K562 (cell line): Measurements from ENCODE around the gene ZNF513. TPM values are rescaled to one million over a fixed set of nuclear protein-coding genes. Genes with fewer than 3 reads are reported as not detected.

Experiments used
- ARID2 ChIP-seq: fragments of 450-650 bp; IDR thresholded peaks from 2 replicates; pipeline ENCODE4 v1.6.1; 2017; ENCODE audit warnings: antibody characterized with exemption, mild to moderate bottlenecking
- CBX3 ChIP-seq, 2 experiments: IDR thresholded peaks; 1 replicate in 1 of 2; 2 replicates in 1 of 2; pipeline ENCODE4 v1.6.1; 2012; ENCODE audit warnings: inconsistent platforms in 2 of 2, low read length in 2 of 2, borderline replicate concordance in 1 of 2, control low read depth in 1 of 2
- KAT7 ChIP-seq: sonication (generic); formaldehyde crosslinking; IDR thresholded peaks from 2 replicates; pipeline ENCODE4 v1.8.0; 2022; ENCODE audit warnings: missing genetic modification reagents, mild to moderate bottlenecking, borderline replicate concordance
- KHSRP ChIP-seq: fragments of 450-650 bp; IDR thresholded peaks from 2 replicates; pipeline ENCODE4 v1.6.1; 2017
- MAFG ChIP-seq: fragments of 450-650 bp; conservative IDR thresholded peaks from 2 replicates; pipeline ENCODE4 v1.6.1; 2016; ENCODE audit warnings: missing genetic modification characterization, missing compliant biosample characterization
- TEAD4 ChIP-seq, 2 experiments: sonication (generic) in 1 of 2; formaldehyde crosslinking in 1 of 2; IDR thresholded peaks; 2 replicates each; pipeline versions ENCODE4 v1.6.1 to v1.8.0; 2012 to 2022; ENCODE audit warnings: borderline replicate concordance in 1 of 2, inconsistent platforms in 1 of 2, low read length in 1 of 2, mild to moderate bottlenecking in 1 of 2, missing genetic modification reagents in 1 of 2
- TGIF2 ChIP-seq: sonication (generic); formaldehyde crosslinking; IDR thresholded peaks from 2 replicates; pipeline ENCODE4 v1.8.1; 2022; ENCODE audit warnings: mild to moderate bottlenecking, missing genetic modification reagents, moderate library complexity
- ZC3H4 ChIP-seq: sonication (generic); formaldehyde crosslinking; IDR thresholded peaks from 2 replicates; pipeline ENCODE4 v1.9.0; 2021; ENCODE audit warnings: missing genetic modification reagents, borderline replicate concordance
- polyA plus RNA-seq, 8 experiments: library from polyadenylated mRNA; depleted of rRNA in 4 of 8; stranded (reverse) in 5 of 8; unstranded in 3 of 8; fragments of >200 nt; fragmentation: Nextera tagmentation in 2 of 8; fragmentation: Illumina TruSeq in 1 of 8; extraction: Ambion mirVana in 2 of 8; extraction: Trizol in 1 of 8; gene quantifications; 2 replicates each; pipeline versions ENCODE4 v1.2.1 to v1.2.3, GENCODE V29; 2011 to 2014; ENCODE audit warnings: inconsistent platforms in 1 of 8, missing spikeins in 1 of 8
- total RNA-seq, 7 experiments: library from RNA; depleted of rRNA in 6 of 7; stranded (reverse); fragments of >200 nt in 6 of 7; fragmentation: Illumina TruSeq in 2 of 7; extraction: Trizol in 2 of 7; gene quantifications; 2 replicates each; pipeline versions ENCODE4 v1.2.1 to v1.2.3, GENCODE V29; 2011 to 2021; ENCODE audit warnings: low replicate concordance in 1 of 7
- TF ChIP-seq, protein P1 (sequence below): fragments of 450-650 bp; IDR thresholded peaks from 2 replicates; pipeline ENCODE4 v1.6.1; 2016; ENCODE audit warnings: mild to moderate bottlenecking
- TF ChIP-seq, protein P2 (sequence below): fragments of 450-650 bp; IDR thresholded peaks from 2 replicates; pipeline ENCODE4 v1.6.1; 2017; ENCODE audit warnings: antibody characterized with exemption, mild to moderate bottlenecking
- TF ChIP-seq, protein P3 (sequence below), 2 experiments: fragments of 450-650 bp in 1 of 2; sonication (generic) in 1 of 2; formaldehyde crosslinking in 1 of 2; IDR thresholded peaks in 1 of 2; conservative IDR thresholded peaks in 1 of 2; 2 replicates each; pipeline versions ENCODE4 v1.6.1 to v1.8.1; 2016 to 2023; ENCODE audit warnings: mild to moderate bottlenecking in 2 of 2, moderate library complexity in 2 of 2, inconsistent platforms in 1 of 2, missing genetic modification reagents in 1 of 2
- TF ChIP-seq, protein P4 (sequence below), 2 experiments: IDR thresholded peaks; 2 replicates each; pipeline ENCODE4 v1.6.1; 2011; ENCODE audit warnings: borderline replicate concordance in 1 of 2, control low read depth in 1 of 2, low read depth in 1 of 2, low read length in 1 of 2, mild to moderate bottlenecking in 1 of 2, mixed read lengths in 1 of 2, moderate library complexity in 1 of 2; ENCODE audit not compliant: insufficient read depth in 1 of 2, insufficient read length in 1 of 2, poor library complexity in 1 of 2, severe bottlenecking in 1 of 2; ENCODE audit errors: extremely low read depth in 1 of 2
- TF ChIP-seq, protein P5 (sequence below): IDR thresholded peaks from 2 replicates; pipeline ENCODE4 v1.6.1; 2016; ENCODE audit warnings: missing genetic modification characterization, missing compliant biosample characterization

ZNF513 gene
- total and polyA plus RNA-seq, 9 of the 15 experiments (the other 6 are each of a cell fraction or from before 2014, with no cell fraction given), result 0.04 to 13.6 (median 4.4) TPM

DNA sequence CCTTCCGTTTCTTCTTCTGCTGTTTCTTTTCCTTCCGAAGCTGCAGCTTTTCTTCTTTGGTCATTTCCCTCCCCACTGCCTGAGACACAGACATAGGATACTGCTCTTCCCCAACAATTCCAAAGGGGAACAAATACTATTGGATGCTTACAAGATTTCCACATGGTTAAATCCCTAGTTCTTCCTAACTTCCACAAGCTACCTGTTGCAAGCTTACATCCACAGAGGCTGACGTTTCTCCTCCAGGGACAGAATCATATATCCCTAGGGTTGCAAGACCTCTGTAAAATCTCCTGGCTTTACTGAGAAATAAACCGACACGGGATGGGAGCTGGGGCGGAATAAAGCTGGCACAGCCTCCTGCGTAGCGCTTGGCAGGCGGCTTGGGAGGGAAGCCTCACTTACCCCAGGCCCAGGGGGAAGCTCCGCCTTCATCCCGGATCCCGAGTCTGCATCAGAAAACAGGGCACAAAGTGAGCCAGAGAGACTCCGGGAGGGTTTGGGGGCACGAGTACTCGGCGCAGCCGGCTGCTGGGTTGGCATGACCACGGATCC lies 11.0 kb downstream of the ZNF513 start (continued):
- TF ChIP-seq, protein P1, sequence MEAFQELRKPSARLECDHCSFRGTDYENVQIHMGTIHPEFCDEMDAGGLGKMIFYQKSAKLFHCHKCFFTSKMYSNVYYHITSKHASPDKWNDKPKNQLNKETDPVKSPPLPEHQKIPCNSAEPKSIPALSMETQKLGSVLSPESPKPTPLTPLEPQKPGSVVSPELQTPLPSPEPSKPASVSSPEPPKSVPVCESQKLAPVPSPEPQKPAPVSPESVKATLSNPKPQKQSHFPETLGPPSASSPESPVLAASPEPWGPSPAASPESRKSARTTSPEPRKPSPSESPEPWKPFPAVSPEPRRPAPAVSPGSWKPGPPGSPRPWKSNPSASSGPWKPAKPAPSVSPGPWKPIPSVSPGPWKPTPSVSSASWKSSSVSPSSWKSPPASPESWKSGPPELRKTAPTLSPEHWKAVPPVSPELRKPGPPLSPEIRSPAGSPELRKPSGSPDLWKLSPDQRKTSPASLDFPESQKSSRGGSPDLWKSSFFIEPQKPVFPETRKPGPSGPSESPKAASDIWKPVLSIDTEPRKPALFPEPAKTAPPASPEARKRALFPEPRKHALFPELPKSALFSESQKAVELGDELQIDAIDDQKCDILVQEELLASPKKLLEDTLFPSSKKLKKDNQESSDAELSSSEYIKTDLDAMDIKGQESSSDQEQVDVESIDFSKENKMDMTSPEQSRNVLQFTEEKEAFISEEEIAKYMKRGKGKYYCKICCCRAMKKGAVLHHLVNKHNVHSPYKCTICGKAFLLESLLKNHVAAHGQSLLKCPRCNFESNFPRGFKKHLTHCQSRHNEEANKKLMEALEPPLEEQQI, result no peak
- TF ChIP-seq MAFG (tag), result no peak
- no peak for TF ChIP-seq TEAD4 (IDR thresholded peaks at IDR 0.05; ENCODE audit: low read length)
- peak; percentile 85; the same call in 1 of the 2 replicates for TF ChIP-seq TEAD4 (CRISPR knock-in tag; IDR thresholded peaks at IDR 0.05; ENCODE audit: borderline replicate concordance)
- 0 out of 2 replicates have a peak, but pooled peaks have one; percentile 66 for TF ChIP-seq KAT7 (CRISPR knock-in tag)
- 0 out of 2 replicates have a peak, but pooled peaks have one; percentile 18 for TF ChIP-seq KHSRP
- 0 out of 3 replicates have a peak, but pooled peaks of 1 of the 2 experiments have one; percentile 1 for TF ChIP-seq CBX3 (IDR thresholded peaks at IDR 0.05; ENCODE audit: borderline replicate concordance in 1 of 2, low read length in 2 of 2)
- TF ChIP-seq, protein P2, sequence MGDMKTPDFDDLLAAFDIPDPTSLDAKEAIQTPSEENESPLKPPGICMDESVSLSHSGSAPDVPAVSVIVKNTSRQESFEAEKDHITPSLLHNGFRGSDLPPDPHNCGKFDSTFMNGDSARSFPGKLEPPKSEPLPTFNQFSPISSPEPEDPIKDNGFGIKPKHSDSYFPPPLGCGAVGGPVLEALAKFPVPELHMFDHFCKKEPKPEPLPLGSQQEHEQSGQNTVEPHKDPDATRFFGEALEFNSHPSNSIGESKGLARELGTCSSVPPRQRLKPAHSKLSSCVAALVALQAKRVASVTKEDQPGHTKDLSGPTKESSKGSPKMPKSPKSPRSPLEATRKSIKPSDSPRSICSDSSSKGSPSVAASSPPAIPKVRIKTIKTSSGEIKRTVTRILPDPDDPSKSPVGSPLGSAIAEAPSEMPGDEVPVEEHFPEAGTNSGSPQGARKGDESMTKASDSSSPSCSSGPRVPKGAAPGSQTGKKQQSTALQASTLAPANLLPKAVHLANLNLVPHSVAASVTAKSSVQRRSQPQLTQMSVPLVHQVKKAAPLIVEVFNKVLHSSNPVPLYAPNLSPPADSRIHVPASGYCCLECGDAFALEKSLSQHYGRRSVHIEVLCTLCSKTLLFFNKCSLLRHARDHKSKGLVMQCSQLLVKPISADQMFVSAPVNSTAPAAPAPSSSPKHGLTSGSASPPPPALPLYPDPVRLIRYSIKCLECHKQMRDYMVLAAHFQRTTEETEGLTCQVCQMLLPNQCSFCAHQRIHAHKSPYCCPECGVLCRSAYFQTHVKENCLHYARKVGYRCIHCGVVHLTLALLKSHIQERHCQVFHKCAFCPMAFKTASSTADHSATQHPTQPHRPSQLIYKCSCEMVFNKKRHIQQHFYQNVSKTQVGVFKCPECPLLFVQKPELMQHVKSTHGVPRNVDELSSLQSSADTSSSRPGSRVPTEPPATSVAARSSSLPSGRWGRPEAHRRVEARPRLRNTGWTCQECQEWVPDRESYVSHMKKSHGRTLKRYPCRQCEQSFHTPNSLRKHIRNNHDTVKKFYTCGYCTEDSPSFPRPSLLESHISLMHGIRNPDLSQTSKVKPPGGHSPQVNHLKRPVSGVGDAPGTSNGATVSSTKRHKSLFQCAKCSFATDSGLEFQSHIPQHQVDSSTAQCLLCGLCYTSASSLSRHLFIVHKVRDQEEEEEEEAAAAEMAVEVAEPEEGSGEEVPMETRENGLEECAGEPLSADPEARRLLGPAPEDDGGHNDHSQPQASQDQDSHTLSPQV, result no peak
- TF ChIP-seq, protein P3, sequence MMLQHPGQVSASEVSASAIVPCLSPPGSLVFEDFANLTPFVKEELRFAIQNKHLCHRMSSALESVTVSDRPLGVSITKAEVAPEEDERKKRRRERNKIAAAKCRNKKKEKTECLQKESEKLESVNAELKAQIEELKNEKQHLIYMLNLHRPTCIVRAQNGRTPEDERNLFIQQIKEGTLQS (IDR thresholded peaks at IDR 0.05), result no peak
- TF ChIP-seq, protein P3 (CRISPR knock-in tag; conservative IDR thresholded peaks at IDR 0.05), result 0 out of 2 replicates have a peak, but pooled peaks have one; percentile 9
- TF ChIP-seq ZC3H4 (CRISPR knock-in tag), result peak; percentile 36; the same call in 1 of the 2 replicates
- TF ChIP-seq, protein P4, sequence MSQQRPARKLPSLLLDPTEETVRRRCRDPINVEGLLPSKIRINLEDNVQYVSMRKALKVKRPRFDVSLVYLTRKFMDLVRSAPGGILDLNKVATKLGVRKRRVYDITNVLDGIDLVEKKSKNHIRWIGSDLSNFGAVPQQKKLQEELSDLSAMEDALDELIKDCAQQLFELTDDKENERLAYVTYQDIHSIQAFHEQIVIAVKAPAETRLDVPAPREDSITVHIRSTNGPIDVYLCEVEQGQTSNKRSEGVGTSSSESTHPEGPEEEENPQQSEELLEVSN (IDR thresholded peaks at IDR 0.05; ENCODE audit: borderline replicate concordance in 1 of 2, extremely low read depth in 1 of 2, insufficient read depth in 1 of 2, insufficient read length in 1 of 2, low read depth in 1 of 2, low read length in 1 of 2, poor library complexity in 1 of 2, severe bottlenecking in 1 of 2), result peak in 1 of 2 experiments; percentile 12
- TF ChIP-seq TGIF2 (CRISPR knock-in tag), result 0 out of 2 replicates have a peak, but pooled peaks have one; percentile 46
- 0 out of 2 replicates have a peak, but pooled peaks have one; percentile 25 for TF ChIP-seq ARID2
- TF ChIP-seq, protein P5, sequence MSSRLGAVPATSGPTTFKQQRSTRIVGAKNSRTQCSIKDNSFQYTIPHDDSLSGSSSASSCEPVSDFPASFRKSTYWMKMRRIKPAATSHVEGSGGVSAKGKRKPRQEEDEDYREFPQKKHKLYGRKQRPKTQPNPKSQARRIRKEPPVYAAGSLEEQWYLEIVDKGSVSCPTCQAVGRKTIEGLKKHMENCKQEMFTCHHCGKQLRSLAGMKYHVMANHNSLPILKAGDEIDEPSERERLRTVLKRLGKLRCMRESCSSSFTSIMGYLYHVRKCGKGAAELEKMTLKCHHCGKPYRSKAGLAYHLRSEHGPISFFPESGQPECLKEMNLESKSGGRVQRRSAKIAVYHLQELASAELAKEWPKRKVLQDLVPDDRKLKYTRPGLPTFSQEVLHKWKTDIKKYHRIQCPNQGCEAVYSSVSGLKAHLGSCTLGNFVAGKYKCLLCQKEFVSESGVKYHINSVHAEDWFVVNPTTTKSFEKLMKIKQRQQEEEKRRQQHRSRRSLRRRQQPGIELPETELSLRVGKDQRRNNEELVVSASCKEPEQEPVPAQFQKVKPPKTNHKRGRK (tag), result no peak
